ENCODE data around the gene ZC3HAV1L.
A peak's percentile ranks its signal among the peaks of the same experiment; 100 is the strongest.
"Not testable (repeated sequence)": the region's sequence is repeated elsewhere in the genome, so short reads cannot be mapped to it uniquely, and the experiment has no call there.

ZC3HAV1L gene

DNA sequence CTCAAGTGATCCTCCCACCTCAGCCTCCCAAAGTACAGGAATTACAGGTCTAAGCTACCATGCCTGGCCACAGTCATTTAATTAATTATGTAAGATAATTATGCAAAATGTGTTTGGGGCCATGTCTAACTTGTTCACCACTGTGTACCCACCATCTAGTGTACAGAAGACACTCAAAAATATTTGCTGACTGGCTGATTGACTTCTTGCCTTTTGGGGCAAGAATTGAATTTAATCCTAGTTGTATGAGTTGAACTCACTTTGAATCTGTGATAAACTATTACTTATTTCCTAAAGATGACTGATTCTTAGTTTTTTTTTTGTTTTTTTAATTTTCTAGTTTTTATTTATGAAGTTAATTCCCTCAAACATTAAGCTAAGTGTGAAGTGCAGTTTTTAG, 15.8 kb upstream of the ZC3HAV1L start:
- no peak for DNase-seq

DNA sequence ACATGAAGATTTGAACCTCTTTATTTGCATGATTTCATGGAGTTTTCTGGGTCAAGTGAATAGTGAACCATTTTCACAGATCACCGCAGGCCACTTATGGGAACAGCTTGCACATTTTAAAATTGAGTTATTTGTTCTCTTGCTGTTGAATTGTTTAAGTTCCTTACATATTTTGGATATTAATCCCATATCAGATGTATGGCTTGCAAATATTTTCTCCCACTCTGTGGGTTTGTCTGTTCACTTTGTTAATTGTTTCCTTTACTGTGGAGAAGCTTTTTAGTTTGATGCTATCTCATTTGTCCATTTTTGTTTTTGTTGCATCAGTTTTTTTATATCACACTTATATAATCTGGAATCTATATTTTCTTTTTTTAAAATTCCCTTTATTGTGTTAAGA, 14.1 kb upstream of the ZC3HAV1L start:
- DNase-seq = no peak

DNA sequence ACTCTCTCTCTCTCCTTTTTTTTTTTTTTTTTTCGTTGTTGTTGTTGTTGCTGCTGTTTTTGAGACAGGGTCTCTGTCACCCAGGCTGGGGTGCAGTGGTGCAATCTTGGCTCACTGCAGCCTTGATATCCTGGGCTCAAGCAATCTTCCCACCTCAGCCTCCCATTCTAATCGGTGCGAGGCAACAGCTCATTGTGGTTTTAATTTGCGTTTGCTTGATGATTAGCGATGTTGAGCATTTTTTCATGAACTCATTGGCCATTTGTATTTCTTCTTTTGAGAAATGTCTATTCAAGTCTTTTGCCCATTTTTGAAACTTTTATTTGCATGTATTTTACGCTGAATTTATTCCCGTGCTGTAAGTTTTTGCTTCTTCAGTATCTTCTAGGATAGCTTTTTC, 13.3 kb upstream of the ZC3HAV1L start:
- no peak for DNase-seq

DNA sequence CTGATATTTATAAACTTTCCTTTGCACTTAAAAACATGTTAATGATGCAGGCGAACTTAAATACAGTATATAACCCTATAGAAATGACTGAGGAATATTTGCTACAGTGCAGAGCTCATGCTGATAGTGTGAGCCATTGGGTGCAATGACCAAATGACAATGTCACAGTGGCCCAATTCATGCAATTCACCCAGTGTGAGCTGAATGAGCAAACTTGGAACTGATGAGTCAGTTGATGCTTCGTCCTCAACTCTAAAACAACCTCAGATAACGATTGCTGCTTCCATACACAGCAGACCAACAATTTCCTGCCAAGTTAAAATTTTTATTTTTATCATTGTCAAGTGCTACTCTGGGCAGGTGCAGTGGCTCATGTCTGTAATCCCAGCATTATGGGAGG, 12.1 kb upstream of the ZC3HAV1L start:
- DNase-seq = no peak

DNA sequence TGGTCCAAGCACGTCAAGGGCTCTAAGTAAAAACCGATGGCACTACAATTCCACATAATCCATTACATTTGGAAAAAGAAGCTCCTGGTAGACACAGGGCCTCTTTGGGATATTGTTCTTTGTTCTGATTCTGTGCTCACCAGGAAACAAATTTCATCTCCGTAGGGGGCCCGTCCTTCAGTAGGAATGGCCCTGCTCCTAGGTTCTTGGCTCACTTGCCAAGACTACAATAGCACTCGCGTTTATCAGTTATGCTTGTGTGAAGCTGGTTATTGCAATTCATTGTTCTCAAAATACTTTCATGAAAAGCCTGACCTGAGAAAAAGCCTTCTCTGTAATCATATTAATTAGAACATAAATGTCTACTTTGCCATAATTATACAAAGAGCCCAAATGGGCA, 10.3 kb upstream of the ZC3HAV1L start:
- peak; percentile 43 to 95 (median 78) for DNase-seq

DNA sequence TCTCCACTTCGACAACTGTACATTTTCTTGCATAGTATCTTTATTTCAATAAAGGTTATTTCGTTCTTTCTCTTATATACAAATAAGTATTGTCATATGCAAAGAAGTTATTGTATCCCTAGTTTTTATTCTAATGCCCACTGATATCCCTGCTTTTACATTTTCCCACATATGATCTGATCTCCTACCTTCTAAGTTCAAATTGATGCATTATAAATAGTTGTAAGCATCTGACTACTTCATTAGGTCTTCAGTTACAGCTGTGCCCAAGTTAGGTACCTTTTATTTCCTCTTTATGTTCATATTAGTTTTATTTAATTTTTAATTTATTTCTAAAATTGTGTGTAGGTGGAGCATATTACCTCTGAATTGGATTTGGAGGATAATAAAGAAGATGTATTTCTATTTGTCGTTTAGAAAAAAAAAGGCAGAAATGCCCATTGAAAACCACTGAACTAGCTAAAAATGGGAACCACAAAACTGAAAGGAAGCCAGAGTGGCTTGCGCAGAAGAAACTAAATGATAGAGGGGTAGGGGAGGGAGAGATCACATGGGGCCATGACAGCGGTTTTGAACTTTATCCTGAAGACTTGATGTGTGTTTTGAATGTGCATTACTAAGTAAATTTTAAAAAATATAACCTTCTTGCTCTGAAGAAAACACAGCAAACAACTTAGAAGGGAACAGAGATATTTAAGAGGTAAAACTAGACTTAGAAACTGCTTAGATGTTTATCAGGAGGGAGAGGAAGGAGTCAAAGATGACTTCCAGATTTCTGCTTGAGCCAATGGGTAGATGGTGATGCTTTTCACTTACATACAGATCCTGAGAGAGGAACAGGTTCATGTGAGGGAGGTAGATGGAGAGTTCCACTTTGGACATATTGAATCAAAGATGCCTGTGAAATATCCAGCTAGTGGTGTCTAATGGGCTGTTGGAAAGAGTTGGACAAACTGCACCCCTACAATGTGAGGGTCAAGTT, 9.3 kb upstream of the ZC3HAV1L start:
- DNase-seq = peak in 1 of 3 experiments; percentile 41

DNA sequence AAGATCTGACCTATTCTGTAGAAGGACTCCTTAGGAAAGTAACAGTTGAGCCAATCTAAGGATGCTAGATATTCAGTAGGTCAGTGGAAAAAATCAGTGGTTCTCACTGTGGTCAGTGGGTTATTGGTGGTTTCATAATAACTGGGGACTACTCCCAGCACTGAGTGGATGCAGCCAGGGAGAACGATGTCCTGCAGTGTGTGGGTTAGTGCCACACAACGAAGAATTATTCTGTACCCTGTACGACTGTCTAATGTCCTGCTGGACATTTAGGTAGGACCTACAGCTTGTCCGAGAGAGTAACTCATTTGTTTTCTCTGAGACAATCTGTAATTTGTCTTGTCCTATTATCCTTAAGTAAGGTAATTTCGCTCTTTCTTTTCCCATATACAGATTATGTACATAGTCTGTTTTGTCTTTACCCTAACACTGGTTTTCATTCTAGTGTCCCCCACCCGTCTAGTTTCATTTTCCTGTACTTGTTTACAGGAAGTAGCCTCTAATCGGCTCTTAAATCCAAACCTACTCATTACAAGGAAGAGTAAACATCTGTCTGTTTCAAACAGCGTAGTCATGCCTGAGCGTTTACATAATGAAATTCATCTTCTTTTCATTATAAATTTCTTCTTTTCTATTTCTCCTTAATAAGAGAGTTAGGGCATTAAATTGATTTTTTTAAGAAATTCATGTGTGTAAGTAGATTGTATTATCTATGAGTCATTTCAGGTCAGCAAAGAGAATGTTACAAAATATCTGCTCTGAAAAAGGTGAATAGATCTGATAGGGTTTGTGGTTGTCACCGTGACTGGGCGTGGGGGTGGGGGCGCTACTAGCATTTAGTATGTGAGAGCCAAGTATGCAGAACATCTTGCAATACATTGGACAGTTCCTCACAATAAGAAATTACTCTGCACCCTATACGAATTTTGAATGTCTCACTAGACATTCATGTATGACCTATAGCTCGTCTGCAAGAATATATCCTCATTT, 8.3 kb upstream of the ZC3HAV1L start:
- peak in 2 of 3 experiments; percentile 53 to 89 for DNase-seq

DNA sequence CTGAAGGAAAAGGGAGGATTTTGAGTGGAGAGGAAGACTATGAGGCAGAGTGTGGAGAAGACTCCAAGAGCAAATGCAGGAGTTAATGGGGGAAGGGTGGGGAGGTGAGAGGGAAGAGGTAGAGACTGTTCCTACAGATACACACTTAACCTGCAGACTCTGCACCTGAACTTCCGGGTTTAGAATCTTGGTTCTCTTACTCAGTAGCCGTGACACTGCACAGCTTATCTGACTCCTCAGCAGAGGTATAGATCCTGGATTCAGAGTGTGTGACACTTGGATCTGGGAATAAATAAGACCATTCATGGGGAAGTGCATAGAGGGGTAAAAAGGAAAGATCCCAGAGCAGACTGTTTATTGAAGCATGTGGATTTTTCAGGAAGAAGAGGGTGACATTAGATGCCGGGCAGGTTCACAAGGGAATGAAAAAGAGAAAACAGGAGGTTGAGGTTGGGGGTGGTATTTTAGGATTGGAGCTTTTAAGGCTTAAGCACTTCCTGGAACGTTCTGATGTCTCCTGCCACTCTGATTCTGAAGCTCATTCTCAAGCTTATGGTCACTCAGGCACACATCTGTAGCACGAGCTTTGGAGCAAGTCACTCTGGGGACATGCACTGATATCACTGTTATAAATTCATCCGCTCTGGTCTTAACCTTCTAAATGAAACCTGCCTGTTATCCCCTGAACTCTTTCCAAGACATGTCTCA, 5.7 kb upstream of the ZC3HAV1L start:
- peak in 1 of 3 experiments; percentile 21 for DNase-seq

DNA sequence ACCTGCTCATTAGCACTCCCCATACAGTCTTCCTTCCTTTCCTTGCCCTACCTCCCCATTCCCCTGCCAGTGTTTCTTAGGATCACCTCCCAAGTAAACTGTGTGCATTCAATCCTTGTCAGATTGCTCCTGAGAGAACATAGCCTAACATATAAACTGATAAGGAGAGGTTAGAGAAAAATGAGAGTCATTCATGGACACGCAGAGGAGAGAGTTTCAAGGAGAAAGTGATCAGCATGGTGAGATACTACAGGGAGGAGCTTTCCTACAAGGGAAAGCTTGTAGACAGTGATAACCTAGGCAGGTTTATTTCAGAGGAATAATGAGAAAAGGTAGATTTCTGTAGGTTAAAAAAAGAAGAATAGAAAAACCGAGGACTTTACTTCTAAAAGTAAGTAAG, 2.8 kb upstream of the ZC3HAV1L start:
- DNase-seq = no peak

DNA sequence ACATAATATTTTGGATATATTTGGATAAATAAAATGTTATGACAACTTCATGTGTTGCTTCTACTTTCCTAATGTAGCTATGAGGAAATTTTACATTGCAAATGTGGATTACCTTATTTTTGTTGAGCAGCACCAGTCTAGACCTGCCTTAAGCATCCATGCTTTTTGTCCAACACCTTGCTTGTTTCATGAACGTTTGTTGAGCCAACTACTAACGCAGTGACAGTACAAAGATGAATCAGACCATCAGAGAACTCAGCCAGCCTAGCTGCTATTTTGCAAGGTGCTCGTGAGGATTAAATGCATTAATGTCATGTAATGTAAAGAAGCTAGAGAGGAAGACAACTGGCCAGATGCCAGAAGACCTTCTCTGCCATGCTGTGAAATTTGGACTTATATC, 1.1 kb upstream of the ZC3HAV1L start:
- DNase-seq = peak in 1 of 3 experiments; percentile 46

DNA sequence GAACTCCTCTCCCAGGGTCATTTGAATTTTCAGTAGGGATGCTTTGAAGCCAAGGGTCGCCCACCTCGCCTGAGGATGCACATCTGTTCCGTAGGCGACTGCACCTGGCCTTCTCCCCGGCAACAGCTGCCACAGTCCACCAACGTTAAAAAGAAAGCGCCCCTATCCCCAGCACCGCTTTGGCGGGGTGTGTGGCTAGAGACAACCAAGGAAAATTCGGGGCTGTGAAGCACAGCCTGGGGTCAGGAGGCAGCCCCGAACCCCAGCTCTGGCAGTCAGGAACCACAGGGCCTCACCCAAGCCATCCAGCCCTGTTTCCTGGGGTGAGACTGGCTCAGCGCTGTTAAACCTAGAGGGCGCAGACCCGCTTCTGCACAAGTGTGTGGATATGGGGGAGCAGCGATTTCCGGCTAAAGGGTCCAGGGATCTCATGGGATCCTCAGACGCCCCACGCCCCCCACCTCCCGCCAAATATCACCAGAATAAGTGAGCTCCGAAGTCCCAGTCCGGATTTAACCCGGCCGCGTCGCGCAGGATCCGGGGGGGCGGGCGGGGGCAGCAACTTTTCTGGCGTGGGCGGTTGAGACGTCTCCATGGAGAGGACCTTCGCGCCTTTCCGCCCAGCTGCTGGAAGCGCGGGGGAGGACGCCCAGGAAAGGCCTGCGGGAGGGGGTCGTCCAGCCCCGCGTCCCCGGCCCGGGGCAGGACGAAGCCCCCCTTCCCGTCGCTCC, 822 bp downstream of the ZC3HAV1L start:
- peak in 2 of 3 experiments; percentile 88 to 89 for DNase-seq

DNA sequence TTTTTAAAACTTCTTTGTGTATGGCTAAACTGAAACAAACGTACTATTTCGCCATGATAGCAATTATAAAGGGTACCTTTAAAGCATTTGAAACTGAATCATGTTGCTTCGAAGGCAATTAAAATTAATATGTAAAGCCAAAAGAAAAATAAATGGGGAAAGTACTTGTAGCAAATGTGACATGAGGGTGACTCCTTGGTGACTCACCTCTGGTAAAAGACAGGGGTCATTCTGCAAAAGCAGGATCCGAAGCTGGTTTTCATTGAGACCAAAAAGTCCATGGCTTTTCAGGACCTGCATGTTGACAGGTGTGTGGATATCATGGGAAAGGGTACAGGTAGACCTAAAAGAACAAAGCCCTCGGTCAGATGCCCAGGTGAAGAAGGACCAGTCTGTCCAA, 1.5 kb downstream of the ZC3HAV1L start:
- DNase-seq = no peak

DNA sequence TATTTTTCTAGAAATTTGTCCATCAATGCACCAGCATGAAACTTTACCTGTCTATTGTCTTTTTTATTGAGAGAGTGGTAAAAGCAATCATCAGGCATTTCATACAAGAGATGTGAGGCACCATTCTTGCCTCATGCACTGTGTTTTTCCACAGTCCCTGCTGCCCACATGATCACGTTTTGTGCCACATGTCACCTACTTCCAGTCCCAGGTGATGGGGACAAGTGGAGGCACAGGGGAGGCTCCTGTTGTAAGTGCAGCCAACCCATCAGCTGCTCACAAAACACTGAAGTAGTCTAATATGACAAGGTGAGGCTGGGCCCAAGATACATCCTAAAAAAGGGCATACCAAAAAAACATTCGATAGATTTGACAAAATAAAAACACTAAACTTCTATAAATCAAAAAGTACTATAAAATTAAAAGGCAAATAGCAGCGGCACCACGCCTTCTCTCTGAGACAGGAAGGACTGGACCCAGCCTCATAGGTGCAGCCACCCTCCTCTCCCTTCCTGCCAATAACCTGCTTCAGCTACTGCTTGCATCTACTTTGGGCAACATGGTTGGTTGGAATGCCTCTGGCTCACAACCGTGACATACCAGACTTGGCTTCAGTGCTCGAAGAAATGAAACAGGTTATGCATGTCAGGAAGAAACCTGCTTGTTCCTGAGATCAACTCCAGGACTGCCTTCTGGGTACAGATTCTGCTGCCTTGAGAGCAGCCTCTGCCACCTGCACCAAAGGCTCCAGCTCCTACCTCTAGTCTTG, 2.3 kb downstream of the ZC3HAV1L start:
- no peak for DNase-seq

DNA sequence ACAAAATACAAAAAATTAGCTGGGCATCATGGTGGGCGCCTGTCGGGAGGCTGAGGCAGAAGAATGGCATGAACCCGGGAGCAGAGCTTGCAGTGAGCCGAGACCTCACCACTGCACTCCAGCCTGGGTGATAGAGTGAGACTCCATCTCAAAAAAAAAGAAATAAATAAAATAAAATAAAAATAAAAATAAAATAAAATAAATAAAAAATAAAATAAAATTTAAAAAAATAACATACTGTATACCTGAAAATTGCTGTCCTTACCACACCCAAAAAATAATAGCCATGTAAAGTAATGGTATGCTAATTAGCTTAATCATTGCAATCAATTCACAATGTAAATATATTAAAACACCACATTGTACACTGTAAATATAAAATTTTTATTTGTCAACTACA, 3.4 kb downstream of the ZC3HAV1L start:
- no peak for DNase-seq

DNA sequence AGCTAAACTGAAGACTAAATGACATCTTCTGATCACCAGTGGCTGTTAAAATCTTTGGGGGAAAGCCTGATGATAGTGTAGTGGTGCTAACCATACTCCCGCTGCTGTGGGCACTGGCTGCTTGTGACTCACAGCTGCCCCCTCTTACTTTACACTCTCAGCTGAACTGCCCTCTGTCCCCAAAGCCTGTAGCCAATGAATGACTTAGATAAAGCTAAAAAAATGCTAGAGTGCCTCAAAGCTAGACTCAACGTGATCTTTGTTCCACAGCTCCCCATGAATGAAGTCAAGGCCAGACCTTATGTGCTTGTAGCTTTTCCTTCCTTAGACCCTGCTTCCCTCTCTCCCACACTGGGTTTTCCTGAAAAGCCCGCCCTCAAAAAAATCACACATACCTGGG, 6.5 kb downstream of the ZC3HAV1L start:
- DNase-seq = no peak

DNA sequence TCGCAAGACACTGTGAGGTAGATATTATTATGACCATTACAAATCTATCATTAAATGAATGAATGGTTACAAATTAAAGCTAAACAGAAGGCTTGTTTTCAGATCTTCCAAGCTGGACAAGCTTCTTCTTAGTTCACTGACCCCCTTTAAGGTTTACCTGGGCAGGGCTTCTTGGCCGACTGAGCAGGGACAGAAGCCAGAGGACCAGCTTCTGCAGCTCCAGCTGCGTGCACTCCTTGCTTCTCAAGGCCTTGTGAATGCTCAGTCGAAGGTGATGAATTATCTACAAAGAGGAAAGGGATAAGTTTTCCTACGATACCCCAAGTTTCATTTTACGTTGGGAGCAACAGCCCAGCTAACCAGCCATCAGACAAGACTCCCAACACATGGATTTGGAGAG, 9.3 kb downstream of the ZC3HAV1L start:
- no peak for DNase-seq

DNA sequence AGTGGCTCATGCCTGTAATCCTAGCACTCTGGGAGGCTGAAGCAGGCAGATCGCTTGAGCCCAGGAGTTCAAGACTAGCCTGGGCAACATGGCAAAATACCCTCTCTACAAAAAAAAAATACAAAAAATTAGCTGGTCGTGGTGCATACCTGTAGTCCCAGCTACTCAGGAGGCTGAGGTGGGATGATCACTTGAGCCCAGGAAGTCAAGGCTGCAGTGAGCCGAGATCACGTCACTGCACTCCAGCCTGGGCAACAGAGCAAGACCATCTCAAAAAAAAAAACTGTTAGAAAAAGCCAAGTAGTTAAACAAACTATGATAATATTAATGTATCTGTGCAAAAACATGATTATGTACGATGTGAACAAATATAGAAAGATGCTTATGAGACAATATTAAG, 10.0 kb downstream of the ZC3HAV1L start:
- DNase-seq = not testable (repeated sequence)

DNA sequence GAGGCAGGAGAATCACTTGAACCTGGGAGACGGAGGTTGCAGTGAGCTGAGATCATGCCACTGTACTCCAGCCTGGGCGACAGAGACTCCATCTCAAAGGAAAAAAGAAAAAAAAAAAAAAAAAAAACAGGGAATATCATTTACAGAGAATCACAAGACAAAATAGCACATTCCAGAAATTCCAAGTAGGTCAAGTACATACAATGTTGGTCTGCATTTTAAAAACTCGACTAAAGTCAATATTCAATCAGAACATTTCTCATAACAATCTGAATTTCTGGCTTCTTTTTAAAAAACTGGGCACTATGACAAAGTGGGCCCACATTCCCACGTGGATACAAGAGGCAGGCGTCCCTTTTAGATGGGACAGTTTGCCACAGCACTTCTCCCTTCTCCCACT, 12.8 kb downstream of the ZC3HAV1L start:
- no peak for DNase-seq

DNA sequence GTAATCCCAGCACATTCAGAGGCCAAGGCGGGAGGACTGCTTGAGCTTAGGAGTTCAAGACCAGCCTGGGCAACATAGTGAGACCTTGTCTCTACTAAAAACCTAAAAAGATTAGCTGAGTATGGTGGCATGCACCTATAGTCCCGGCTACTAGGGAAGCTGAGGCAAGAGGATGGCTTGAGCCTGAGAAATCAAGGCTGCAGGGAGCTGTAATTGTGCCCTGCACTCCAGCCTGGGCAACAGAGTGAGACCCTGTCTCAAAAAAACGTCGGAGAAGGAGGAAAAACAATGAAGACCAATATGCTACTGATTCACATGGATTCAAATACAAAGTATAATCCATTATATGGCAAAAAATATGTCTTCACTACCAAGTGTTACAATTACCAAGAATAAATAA, 13.6 kb downstream of the ZC3HAV1L start:
- no peak for DNase-seq

DNA sequence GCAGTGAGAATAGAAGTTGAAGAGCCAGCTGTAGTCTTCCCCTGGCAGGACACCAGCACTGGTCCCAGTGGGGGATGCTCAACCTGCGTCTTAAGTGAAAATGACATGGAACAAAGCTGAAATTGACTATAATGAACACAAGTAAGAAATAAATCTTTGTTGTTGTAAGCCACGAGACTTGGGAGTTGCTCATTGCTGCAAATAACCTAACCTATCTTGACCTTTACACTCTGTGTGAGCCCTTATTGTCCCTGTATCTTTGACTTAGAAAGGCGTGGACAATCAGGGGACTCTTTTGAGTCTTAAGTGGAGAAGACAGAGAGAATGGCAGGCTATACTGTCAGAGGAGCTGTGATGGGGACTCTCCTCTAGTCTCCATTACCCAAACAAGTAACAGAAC, 16.9 kb downstream of the ZC3HAV1L start:
- peak in 1 of 3 experiments; percentile 15 for DNase-seq

DNA sequence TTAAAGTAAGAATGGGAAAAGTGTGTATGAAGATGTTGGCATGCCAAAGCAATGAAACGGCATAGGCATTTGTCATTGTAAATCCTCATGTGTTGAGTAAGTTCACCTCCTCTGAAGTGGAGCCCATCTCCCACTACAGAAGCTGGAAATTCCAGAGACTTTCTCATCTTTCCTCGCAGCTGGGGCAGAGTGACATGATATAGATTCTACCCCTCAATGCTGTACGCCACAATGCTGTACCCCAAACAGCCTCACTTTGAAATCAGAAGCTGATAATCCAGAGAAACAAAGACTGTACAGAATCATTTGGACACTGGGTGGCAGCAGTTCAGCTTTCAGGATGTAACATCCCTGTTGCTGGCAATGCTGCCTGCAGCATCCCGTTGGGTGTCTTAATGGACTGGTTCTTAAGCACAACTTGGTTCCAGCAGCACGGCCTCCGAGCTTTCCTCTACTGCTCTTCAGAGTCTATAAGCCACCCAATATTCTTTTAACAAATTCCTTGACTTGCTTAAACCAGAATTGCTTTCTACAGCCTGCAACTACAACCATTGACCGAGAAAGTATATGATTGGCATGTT, 18.8 kb downstream of the ZC3HAV1L start:
- peak; percentile 68 to 91 (median 77) for DNase-seq
